HTR-8/SVneo (cell line): Measurements from ENCODE around the gene NHLRC4.

ENCODE experiments used
- DNase-seq: peaks from one replicate; pipeline ENCODE4 v3.0.0; 2011; ENCODE audit warnings: low spot score, mixed read lengths; ENCODE audit not compliant: insufficient read length
- FAIRE-seq: peaks from 2 replicates; lab custom pipeline; 2011; peaks lifted over from hg19 to GRCh38; lab: Jason Lieb, UNC

NHLRC4 gene

GRCh38 chr16:529012-529575, 37.7 kb upstream of the NHLRC4 start:
- DNase-seq = no peak
- no peak for FAIRE-seq

- no peak for DNase-seq
- FAIRE-seq = no peak
Measured at GRCh38 chr16:530111-530817, 36.5 kb upstream of the NHLRC4 start.

GRCh38 chr16:531494-532125, 35.2 kb upstream of the NHLRC4 start:
- FAIRE-seq (no peak), DNase-seq (no peak)

- DNase-seq (no peak), FAIRE-seq (no peak)
Measured at GRCh38 chr16:533391-534123, 33.2 kb upstream of the NHLRC4 start.

- no peak for FAIRE-seq
- no peak for DNase-seq
Measured at GRCh38 chr16:534135-534534, 32.7 kb upstream of the NHLRC4 start.

- DNase-seq (no peak), FAIRE-seq (no peak)
Measured at GRCh38 chr16:534856-535445, 31.9 kb upstream of the NHLRC4 start.

GRCh38 chr16:535446-536405, 31.1 kb upstream of the NHLRC4 start:
- FAIRE-seq = no peak
- peak; percentile 41 for DNase-seq

- FAIRE-seq (no peak), DNase-seq (no peak)
Measured at GRCh38 chr16:536746-537145, 30.1 kb upstream of the NHLRC4 start.

- FAIRE-seq = no peak
- no peak for DNase-seq
Measured at GRCh38 chr16:537415-538335, 29.1 kb upstream of the NHLRC4 start.

GRCh38 chr16:539901-540530, 26.8 kb upstream of the NHLRC4 start:
- no peak for DNase-seq
- no peak for FAIRE-seq

GRCh38 chr16:540645-541340, 26.0 kb upstream of the NHLRC4 start:
- FAIRE-seq (no peak), DNase-seq (no peak)

GRCh38 chr16:543301-544164, 23.3 kb upstream of the NHLRC4 start:
- no peak for DNase-seq
- FAIRE-seq = no peak

GRCh38 chr16:544517-544916, 22.3 kb upstream of the NHLRC4 start:
- no peak for DNase-seq
- FAIRE-seq = no peak

GRCh38 chr16:546909-547770, 19.7 kb upstream of the NHLRC4 start:
- DNase-seq (no peak), FAIRE-seq (no peak)

- FAIRE-seq = no peak
- DNase-seq = no peak
Measured at GRCh38 chr16:548586-548985, 18.2 kb upstream of the NHLRC4 start.
